Sciatic nerve (tissue), 2 donors: ENCODE data around the gene SNU13. TPM values are rescaled to one million over a fixed set of nuclear protein-coding genes. Genes with fewer than 3 reads are reported as not detected.
A peak's percentile ranks its signal among the peaks of the same experiment; 100 is the strongest.
"Not testable (repeated sequence)": the region's sequence is repeated elsewhere in the genome, so short reads cannot be mapped to it uniquely, and the experiment has no call there.

Source experiments
- ATAC-seq: fragments of 200-7000 bp; cut with Tn5 transposase; one replicate; pipeline ENCODE4 v1.9.1; 2020; ENCODE audit warnings: mild to moderate bottlenecking, moderate library complexity
- DNase-seq: peaks from one replicate; pipeline ENCODE4 v3.0.0-alpha.2; 2020; ENCODE audit warnings: low spot score
- intact Hi-C: fragments of 100-400 bp; cut with DNase I; formaldehyde crosslinking; loops from one replicate; pipeline ENCODE4 v1.14.2; 2022
- total RNA-seq: library from RNA; stranded (reverse); fragmentation: NEBNext Ultra II Directional; extraction: Animal tissue kit (Norgen Biotek cat#: 25700); gene quantifications from one replicate; pipeline ENCODE4 v1.2.1, GENCODE V29; 2021
- donor health status: DM: no; HTN: no; CAD: no.
- donor health status: DM: no; HTN: no; CAD: no.

Gene SNU13
- total RNA-seq, 1 donor from 2014 or later, result 97.2 TPM

DNA sequence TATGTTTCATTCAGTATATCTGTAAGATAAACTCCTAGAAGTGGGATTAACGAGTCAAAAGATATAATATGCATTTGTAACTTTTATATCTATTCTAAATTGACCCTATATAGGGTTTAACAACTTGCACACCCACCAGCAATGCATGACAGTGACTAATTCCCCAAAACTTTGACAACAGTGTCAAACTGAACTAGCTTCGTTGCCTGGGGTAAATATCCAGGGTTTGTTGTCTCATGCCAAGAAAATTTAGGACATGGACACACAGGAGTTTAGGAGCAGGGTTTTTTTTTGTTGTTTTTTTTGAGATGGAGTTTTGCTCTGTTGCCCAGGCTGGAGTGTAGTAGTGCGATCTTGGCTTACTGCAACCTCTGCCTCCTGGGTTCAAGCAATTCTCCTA is 5.1 kb downstream of the SNU13 start:
- intact Hi-C loops, result no loop called here
- DNase-seq (no peak), ATAC-seq (no peak)

DNA sequence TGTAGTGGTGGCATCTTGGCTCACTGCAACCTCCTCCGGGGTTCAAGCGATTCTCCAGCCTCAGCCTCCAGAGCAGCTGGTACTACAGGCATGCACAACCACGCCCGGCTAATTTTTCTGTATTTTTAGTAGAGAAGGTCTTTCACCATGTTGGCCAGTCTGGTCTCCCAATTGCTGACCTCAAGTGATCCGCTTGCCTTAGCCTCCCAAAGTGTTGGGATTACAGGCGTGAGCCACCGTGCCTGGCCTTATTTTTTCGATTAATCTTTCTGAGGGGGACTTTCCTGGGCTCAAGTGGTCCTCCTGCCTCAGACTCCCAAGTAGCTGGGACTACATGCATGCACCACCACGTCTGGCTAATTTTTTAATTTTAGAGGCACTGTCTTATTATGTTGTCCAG is 5.6 kb downstream of the SNU13 start:
- intact Hi-C loops, result no loop called here
- no peak for ATAC-seq
- DNase-seq, result no peak

DNA sequence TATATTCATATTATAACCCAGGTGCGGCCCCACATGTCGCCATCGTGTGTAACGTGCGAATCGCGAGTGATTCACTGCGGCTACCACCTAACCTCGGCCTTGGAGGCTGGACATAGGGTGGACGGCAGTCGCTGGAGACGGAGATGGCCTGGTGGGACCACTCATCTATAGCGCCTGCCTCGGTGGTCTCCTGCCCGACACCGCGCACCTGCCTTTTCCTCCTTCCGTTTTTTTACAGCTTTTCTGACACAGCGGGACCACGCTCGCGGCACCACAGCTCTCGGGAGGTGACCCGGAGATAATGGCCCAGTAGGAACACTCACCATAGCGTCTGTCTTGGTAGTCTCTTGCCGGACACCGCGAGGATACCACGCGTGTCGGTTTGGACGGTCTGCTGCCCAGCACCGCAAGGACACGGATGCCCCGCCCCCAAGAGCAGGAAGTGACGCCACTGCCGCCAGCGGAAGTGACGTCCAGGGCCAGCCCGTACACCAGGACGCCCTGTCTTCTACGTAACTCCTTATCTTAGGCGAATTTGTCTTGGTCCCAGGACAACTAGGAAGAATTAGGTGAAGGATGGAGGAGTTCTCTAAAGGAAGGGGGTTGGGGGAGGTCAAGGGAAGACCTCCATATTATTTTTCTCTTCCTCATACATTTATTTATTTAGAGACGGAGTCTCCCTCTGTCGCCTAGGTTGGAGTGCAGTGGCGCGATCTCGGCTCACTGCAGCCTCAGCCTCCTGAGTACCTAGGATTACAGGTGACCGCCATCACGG is 6.4 kb downstream of the SNU13 start:
- peak; percentile 93 for DNase-seq
- peak; percentile 98 for ATAC-seq
- intact Hi-C loops, result no loop called here

GRCh38 chr22:41681616-41682015 is 7.1 kb downstream of the SNU13 start:
- peak; percentile 25 for ATAC-seq
- intact Hi-C loops, result no loop called here
- no peak for DNase-seq

DNA sequence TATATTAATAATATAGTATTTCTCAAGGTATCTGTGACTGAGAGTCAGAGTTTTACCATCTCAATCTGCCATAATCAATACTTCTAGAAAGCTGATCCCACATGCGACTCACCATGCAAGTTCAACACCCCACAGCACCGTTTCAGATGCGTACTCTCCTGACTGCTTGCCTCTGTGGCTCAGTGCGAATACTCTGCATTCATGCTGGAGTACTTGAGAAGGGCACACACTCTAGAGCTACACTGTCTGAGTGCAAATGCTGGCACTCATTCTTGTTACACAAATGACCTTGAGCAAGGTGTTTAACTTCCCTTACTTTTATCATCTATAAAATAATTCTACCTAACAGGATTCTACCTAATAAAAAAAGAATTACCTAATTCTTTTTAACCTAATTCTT is 12.5 kb downstream of the SNU13 start:
- no peak for ATAC-seq
- DNase-seq, result no peak
- intact Hi-C loops, result no loop called here

- no peak for DNase-seq
- ATAC-seq, result no peak
- intact Hi-C loops, result no loop called here
Measured at GRCh38 chr22:41674846-41675340, 13.8 kb downstream of the SNU13 start.

- DNase-seq (no peak), ATAC-seq (no peak)
- intact Hi-C loops, result no loop called here
Measured at GRCh38 chr22:41672780-41673509, 15.7 kb downstream of the SNU13 start.

GRCh38 chr22:41672096-41672495 is 16.6 kb downstream of the SNU13 start:
- DNase-seq, ATAC-seq, intact Hi-C loops: not testable (repeated sequence)

- ATAC-seq (no peak), DNase-seq (no peak)
- intact Hi-C loops, result no loop called here
Measured at GRCh38 chr22:41668971-41669911, 19.4 kb downstream of the SNU13 start.

GRCh38 chr22:41664951-41665350 is 23.7 kb downstream of the SNU13 start:
- no peak for DNase-seq
- intact Hi-C loops, result no loop called here
- ATAC-seq, result no peak

GRCh38 chr22:41664490-41664889 is 24.2 kb downstream of the SNU13 start:
- intact Hi-C loops, result no loop called here
- ATAC-seq (no peak), DNase-seq (no peak)

DNA sequence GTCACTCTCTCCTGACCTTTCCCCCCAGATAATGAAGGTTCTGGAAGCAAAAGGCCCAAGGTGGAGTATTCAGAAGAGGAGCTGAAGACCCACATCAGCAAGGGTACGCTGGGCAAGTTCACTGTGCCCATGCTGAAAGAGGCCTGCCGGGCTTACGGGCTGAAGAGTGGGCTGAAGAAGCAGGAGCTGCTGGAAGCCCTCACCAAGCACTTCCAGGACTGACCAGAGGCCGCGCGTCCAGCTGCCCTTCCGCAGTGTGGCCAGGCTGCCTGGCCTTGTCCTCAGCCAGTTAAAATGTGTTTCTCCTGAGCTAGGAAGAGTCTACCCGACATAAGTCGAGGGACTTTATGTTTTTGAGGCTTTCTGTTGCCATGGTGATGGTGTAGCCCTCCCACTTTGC is 25.1 kb downstream of the SNU13 start:
- ATAC-seq, DNase-seq, intact Hi-C loops: not testable (repeated sequence)

GRCh38 chr22:41661713-41662112 is 27.0 kb downstream of the SNU13 start:
- ATAC-seq, result no peak
- intact Hi-C loops, result no loop called here
- DNase-seq, result no peak

- no peak for ATAC-seq
- no peak for DNase-seq
- intact Hi-C loops, result no loop called here
Measured at GRCh38 chr22:41661088-41661487, 27.6 kb downstream of the SNU13 start.

DNA sequence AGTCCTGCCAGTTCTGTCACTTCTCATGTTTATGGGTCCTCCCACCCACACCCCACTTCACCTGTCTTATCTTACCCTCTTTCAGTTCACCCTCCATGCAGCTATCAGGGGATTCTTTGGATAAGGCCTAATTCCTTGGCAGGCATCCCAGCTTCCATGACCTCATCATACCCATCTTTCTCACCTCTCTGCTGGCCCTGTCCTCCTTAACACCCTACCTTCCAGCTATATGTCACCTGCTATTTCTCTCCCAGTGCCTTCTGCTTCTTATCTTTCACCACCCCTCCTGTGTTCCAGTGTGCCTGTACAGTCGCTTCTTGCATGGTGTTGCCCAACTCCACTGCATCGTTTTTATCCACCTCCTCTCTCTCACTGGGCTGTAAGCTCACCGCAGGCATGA is 28.3 kb downstream of the SNU13 start:
- no peak for DNase-seq
- intact Hi-C loops, result no loop called here
- ATAC-seq, result no peak

GRCh38 chr22:41659941-41660340 is 28.7 kb downstream of the SNU13 start:
- ATAC-seq (no peak), DNase-seq (no peak)
- intact Hi-C loops, result no loop called here

GRCh38 chr22:41658869-41659268 is 29.8 kb downstream of the SNU13 start:
- no peak for ATAC-seq
- DNase-seq, result no peak
- intact Hi-C loops, result no loop called here

DNA sequence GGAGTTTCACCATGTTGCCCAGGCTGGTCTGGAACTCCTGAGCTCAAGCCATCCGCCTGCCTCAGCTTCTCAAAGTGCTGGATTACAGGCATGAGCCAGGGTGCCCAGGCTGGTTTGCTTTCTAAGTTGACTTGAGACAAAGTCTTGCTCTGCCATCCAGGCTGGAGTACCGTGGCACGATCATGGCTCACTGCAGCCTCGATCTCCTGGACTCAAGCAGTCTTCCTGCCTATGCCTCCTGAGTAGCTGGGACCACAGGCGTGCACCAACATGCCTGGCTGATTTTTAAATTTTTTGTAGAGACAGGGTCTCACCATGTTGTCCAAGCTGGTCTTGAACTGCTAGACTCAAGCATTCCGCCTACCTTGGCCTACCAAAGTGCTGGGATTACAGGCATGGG is 31.0 kb downstream of the SNU13 start:
- ATAC-seq (no peak), DNase-seq (no peak)
- intact Hi-C loops, result no loop called here

GRCh38 chr22:41656556-41656955 is 32.1 kb downstream of the SNU13 start:
- intact Hi-C loops, result no loop called here
- ATAC-seq (no peak), DNase-seq (no peak)
